ENCODE data around the gene CALM3. TPM values are rescaled to one million over a fixed set of nuclear protein-coding genes. Genes with fewer than 3 reads are reported as not detected.

Gene CALM3
- total and polyA plus RNA-seq, 2 donors from 2014 or later = 217 to 350 TPM

DNA sequence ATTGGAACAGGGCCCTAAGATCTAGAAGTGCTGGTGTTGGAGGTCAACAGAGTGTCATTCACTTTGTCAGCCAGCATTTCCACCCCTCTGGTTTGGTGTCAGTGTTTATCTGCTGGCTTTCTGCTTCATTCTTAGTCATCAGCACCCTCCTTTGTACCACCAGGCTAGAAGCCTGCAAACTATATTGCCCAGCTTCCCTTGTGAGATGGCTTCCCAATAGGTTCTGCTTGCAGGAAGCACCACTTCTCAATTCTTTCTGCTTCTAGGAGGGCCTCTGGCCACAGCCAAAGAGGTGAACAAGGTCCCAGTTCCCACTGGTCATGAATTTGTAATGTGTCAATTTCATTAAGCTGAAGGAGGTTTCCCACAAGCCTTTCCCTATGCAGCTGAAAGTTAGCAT, 36.4 kb upstream of the CALM3 start:
- no peaks in the 10 kb centered on the region for H3K36me3 ChIP-seq (ENCODE audit: control insufficient read depth in 2 of 3, insufficient read depth in 3 of 3, low read length in 3 of 3)
- no peak for DNase-seq
- H3K27ac ChIP-seq (ENCODE audit: low read depth in 2 of 2, low read length in 2 of 2) = no peak overlapping the region
- intact Hi-C loops (cut with DNase I) = no loop called here
- no peak for FAIRE-seq
- no peaks in the 10 kb centered on the region for H3K9me3 ChIP-seq (ENCODE audit: control insufficient read depth in 2 of 3, insufficient read depth in 1 of 3, low read length in 3 of 3)
- TF ChIP-seq CTCF (IDR thresholded peaks at IDR 0.05; ENCODE audit: borderline replicate concordance, extremely low read depth, insufficient read depth) = no peak
- no peaks in the 10 kb centered on the region for H3K27me3 ChIP-seq (ENCODE audit: control insufficient read depth, insufficient read depth, low read length)
- H3K9ac ChIP-seq (ENCODE audit: low read length in 3 of 3) = no peak overlapping the region
- H3K4me3 ChIP-seq (ENCODE audit: low read length in 3 of 3) = no peak overlapping the region
- H3K4me1 ChIP-seq (ENCODE audit: control insufficient read depth in 2 of 3, insufficient read depth in 2 of 3, low read depth in 1 of 3, low read length in 3 of 3) = no peaks in the 10 kb centered on the region

DNA sequence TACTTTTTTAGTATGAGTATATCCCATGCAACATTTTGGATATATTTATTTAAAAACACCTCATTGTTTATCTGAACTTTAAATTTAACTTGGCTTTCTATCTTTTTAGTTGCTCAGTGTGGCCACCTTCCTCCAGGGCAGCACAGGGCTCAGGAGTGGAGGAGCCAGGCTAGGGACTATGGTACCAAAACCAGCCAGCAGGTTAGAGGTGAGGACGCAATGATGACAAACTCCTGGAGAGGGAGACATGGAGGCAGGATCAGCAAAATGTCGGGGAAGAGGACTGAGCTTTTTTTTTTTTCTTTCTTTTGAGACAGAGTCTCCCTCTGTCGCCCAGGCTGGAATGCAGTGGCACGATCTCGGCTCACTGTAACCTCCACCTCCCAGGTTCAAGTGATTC, 29.6 kb upstream of the CALM3 start:
- FAIRE-seq = no peak
- Histone ChIP-seq H3K27ac (ENCODE audit: low read depth in 2 of 2, low read length in 2 of 2) (no peak overlapping the region), H3K4me1 (ENCODE audit: control insufficient read depth in 2 of 3, insufficient read depth in 2 of 3, low read depth in 1 of 3, low read length in 3 of 3) (no peaks in the 10 kb centered on the region), H3K27me3 (ENCODE audit: control insufficient read depth, insufficient read depth, low read length) (no peaks in the 10 kb centered on the region), H3K36me3 (ENCODE audit: control insufficient read depth in 2 of 3, insufficient read depth in 3 of 3, low read length in 3 of 3) (no peaks in the 10 kb centered on the region), H3K9me3 (ENCODE audit: control insufficient read depth in 2 of 3, insufficient read depth in 1 of 3, low read length in 3 of 3) (no peaks in the 10 kb centered on the region), H3K4me3 (ENCODE audit: low read length in 3 of 3) (no peak overlapping the region), H3K9ac (ENCODE audit: low read length in 3 of 3) (no peak overlapping the region)
- DNase-seq = peak in 1 of 5 donors; percentile 26
- TF ChIP-seq CTCF (IDR thresholded peaks at IDR 0.05; ENCODE audit: borderline replicate concordance, extremely low read depth, insufficient read depth) = no peak
- intact Hi-C loops (cut with DNase I) = no loop called here

GRCh38 chr19:46573679-46574498, 27.2 kb upstream of the CALM3 start:
- no peak overlapping the region for H3K4me3 ChIP-seq (ENCODE audit: low read length in 3 of 3)
- H3K27me3 ChIP-seq (ENCODE audit: control insufficient read depth, insufficient read depth, low read length) = no peaks in the 10 kb centered on the region
- FAIRE-seq = no peak
- intact Hi-C loops (cut with DNase I) = no loop called here
- H3K27ac ChIP-seq (ENCODE audit: low read depth in 2 of 2, low read length in 2 of 2) = no peak overlapping the region
- DNase-seq = no peak
- no peaks in the 10 kb centered on the region for H3K36me3 ChIP-seq (ENCODE audit: control insufficient read depth in 2 of 3, insufficient read depth in 3 of 3, low read length in 3 of 3)
- TF ChIP-seq CTCF (IDR thresholded peaks at IDR 0.05; ENCODE audit: borderline replicate concordance, extremely low read depth, insufficient read depth) = no peak
- no peaks in the 10 kb centered on the region for H3K9me3 ChIP-seq (ENCODE audit: control insufficient read depth in 2 of 3, insufficient read depth in 1 of 3, low read length in 3 of 3)
- H3K9ac ChIP-seq (ENCODE audit: low read length in 3 of 3) = no peak overlapping the region
- no peaks in the 10 kb centered on the region for H3K4me1 ChIP-seq (ENCODE audit: control insufficient read depth in 2 of 3, insufficient read depth in 2 of 3, low read depth in 1 of 3, low read length in 3 of 3)

All from kidney (tissue), 14 donors.